ENCODE measurements around the gene AKAP4.

DNA sequence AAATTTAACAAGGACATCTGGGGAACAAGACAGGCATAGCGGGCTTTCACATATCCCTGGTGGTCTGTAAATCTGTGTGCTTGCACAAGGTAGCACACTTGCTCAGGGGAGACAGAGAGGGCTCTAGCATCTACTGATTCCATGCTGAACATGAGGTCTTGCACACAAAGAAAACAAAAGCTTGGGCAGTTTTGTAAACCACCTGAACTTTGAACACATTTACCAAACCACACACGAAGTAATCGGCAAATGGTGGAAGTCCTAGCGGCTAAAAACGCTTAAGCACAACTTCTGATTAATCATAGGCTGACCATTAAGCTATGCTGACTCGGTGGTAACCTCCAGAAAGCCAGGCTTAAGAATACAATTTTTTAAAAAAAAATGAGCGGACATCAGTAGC is 52.8 kb downstream of the AKAP4 start:
- TF ChIP-seq, protein P1, sequence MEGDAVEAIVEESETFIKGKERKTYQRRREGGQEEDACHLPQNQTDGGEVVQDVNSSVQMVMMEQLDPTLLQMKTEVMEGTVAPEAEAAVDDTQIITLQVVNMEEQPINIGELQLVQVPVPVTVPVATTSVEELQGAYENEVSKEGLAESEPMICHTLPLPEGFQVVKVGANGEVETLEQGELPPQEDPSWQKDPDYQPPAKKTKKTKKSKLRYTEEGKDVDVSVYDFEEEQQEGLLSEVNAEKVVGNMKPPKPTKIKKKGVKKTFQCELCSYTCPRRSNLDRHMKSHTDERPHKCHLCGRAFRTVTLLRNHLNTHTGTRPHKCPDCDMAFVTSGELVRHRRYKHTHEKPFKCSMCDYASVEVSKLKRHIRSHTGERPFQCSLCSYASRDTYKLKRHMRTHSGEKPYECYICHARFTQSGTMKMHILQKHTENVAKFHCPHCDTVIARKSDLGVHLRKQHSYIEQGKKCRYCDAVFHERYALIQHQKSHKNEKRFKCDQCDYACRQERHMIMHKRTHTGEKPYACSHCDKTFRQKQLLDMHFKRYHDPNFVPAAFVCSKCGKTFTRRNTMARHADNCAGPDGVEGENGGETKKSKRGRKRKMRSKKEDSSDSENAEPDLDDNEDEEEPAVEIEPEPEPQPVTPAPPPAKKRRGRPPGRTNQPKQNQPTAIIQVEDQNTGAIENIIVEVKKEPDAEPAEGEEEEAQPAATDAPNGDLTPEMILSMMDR (IDR thresholded peaks at IDR 0.05), result no peak
- no peak for TF ChIP-seq ZFX (IDR thresholded peaks at IDR 0.05; ENCODE audit: borderline replicate concordance)
